GM06990 (cell line): ENCODE measurements around the gene PNMA3.

Experiments
- DNase-seq: peaks from one replicate; pipeline ENCODE4 v3.0.0-alpha.2; 2011; ENCODE audit not compliant: insufficient read length; ENCODE audit errors: extremely low read depth
- H3K27me3 ChIP-seq: replicated peaks from 2 replicates; pipeline ENCODE4 v1.6.0; 2011; ENCODE audit warnings: low read length; ENCODE audit not compliant: control insufficient read depth, insufficient read depth
- H3K36me3 ChIP-seq: 2 replicates; pipeline ENCODE4 v1.5.1; 2011; ENCODE audit warnings: low read length; ENCODE audit not compliant: control insufficient read depth, insufficient read depth
- H3K4me3 ChIP-seq: replicated peaks from 2 replicates; pipeline ENCODE4 v1.5.1; 2011; ENCODE audit warnings: low read depth, mild to moderate bottlenecking, control low read depth, low read length
- CTCF ChIP-seq: IDR thresholded peaks from 2 replicates; pipeline ENCODE4 v1.5.1; 2011; ENCODE audit warnings: low read length, control low read depth, mild to moderate bottlenecking, inconsistent platforms; ENCODE audit not compliant: insufficient read depth, poor library complexity, severe bottlenecking

PNMA3 gene

GRCh38 chrX:153059191-153060094, 3.2 kb downstream of the PNMA3 start:
- Histone ChIP-seq H3K4me3 (no peak overlapping the region), H3K27me3 (no peaks in the 10 kb centered on the region), H3K36me3 (no peaks in the 10 kb centered on the region)
- DNase-seq = no peak
- TF ChIP-seq CTCF = no peak

- no peaks in the 10 kb centered on the region for H3K27me3 ChIP-seq
- no peak for DNase-seq
Observed at GRCh38 chrX:153060095-153060445, 3.8 kb downstream of the PNMA3 start.

GRCh38 chrX:153061732-153062131, 5.5 kb downstream of the PNMA3 start:
- no peaks in the 10 kb centered on the region; the same call in 1 of the 2 replicates for H3K27me3 ChIP-seq
- no peak for DNase-seq
- H3K36me3 ChIP-seq = no peaks in the 10 kb centered on the region
- no peak for TF ChIP-seq CTCF
- H3K4me3 ChIP-seq = no peak overlapping the region

More at GRCh38 chrX:153060095-153060445, 3.8 kb downstream of the PNMA3 start:
- TF ChIP-seq CTCF = no peak
- Histone ChIP-seq H3K4me3 (no peak overlapping the region), H3K36me3 (no peaks in the 10 kb centered on the region)

- no peak for TF ChIP-seq CTCF
- Histone ChIP-seq H3K4me3 (no peak overlapping the region), H3K36me3 (no peaks in the 10 kb centered on the region), H3K27me3 (no peaks in the 10 kb centered on the region; the same call in 1 of the 2 replicates)
- DNase-seq = no peak
Observed at GRCh38 chrX:153063315-153063714, 7.0 kb downstream of the PNMA3 start.

DNA sequence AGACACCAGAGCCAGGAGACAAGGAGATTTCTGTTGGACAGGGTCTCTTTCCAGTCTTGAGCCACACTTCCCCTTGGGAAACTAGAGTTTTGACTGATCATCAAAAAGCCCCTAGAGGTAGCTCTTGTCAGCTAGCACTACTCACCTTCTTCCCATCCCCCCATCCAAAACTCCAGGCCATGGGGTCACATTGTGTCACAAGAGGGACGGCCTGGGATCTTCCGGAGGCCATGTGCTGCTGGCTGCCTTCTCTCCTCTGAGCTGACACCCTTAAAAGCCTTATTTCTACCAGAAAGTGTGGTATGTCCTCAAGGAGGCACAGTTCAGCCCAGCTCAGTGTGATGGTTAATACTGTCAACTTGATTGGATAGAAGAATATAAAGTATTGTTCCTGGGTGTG, 7.8 kb downstream of the PNMA3 start:
- H3K27me3 ChIP-seq = no peaks in the 10 kb centered on the region; the same call in 1 of the 2 replicates
- no peak for DNase-seq
- H3K36me3 ChIP-seq = no peaks in the 10 kb centered on the region
- H3K4me3 ChIP-seq = no peak overlapping the region
- no peak for TF ChIP-seq CTCF
